Measurements from ENCODE around the gene PPP1R12C. TPM values are rescaled to one million over a fixed set of nuclear protein-coding genes. Genes with fewer than 3 reads are reported as not detected.

PPP1R12C gene
- total and polyA plus RNA-seq, 9 donors = 21.4 to 152 (median 110) TPM

DNA sequence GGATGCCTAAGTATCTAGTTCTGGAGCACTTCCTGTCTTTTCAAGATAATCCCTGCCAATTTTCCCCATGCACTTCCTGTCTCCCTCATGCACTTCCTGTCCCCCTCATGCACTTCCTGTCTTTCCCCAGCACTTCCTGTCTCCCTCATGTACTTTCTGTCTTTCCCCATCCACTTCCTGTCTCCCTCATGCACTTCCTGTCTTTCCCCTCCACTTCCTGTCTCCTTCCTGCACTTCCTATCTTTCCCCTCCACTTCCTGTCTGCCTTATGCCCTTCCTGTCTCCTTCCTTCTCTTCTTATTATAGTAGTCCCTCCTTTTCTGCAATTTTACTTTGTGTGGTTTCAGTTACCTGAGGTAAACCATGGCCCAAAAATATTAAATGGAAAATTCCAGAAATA is 34.6 kb upstream of the PPP1R12C start:
- TF ChIP-seq POLR2A (IDR thresholded peaks at IDR 0.05) = no peak
- no peak for DNase-seq
- Histone ChIP-seq H3K27ac (no peak overlapping the region), H3K9me3 (no peaks in the 10 kb centered on the region), H3K4me3 (no peak overlapping the region), H3K4me1 (ENCODE audit: insufficient read depth) (no peaks in the 10 kb centered on the region), H3K36me3 (no peaks in the 10 kb centered on the region), H3K27me3 (no peaks in the 10 kb centered on the region)
- intact Hi-C loops (cut with DNase I) = no loop called here

DNA sequence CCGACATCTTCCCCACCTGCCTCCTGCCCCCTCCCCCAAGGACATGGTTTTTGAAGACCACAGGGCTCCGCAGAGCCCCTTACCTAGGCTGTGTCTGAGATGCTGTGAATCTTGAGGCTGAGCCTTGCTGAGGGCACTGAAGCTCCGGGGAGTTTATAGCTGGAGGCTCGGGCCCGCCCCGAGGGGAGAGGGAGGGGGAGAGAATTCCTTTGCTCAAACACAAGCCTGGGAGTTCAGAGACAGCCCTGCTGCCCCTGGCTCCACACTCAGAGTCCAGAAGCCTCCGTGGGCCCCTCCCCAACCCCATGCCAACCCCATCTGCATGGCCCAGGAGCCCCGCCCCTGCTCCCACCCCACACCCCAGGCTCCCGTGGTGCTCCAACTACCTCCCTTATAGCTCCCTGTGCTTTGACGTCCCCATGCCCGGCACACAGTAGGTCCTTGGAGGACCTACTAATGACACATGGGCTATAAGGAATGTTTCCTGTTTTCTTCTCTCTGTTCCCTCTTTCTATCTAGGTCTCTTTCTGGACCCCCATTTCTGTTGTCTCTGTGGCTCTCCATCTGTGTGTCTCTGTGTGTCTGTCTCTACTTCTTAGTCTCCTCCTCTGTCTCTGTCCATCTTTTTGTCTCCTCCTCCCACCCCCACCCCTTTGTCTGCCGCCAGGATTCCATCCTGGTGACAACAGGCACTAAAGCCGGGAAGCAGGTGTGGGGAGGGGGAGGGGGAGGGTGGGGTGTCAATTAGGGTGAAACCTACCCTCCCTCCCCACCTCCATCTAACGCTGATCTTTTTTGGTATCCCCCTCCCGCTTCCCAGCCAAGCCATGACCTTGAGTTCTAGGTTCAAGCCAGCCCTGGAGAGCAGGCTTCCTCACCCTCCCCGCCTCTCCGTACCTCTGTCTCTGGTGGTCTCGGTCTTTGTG is 31.9 kb upstream of the PPP1R12C start, which contains the start of gene TNNT1:
TSS of gene TNNT1 (minus strand) at position 129 of the 926 bp plus-strand sequence. CDS start 2,049 bp downstream, outside the sequence.
- no peaks in the 10 kb centered on the region for H3K9me3 ChIP-seq
- WGBS, 3 donors = 4 to 8% (median 6%) methylated on average over 17 to 18 of the region's 18 CpGs
- no peaks in the 10 kb centered on the region for H3K4me1 ChIP-seq (ENCODE audit: insufficient read depth)
- H3K36me3 ChIP-seq = no peaks in the 10 kb centered on the region
- H3K4me3 ChIP-seq = no peak within 1 kb of the TSS
- intact Hi-C loops (cut with DNase I) = loop anchor here in 3 of 4 donors (10.0 kb wide), 2 partner anchors 225 to 355 kb away; partner anchors contain the start of genes IL11 (in 1 of the 3) and TMEM190 (in 1 of the 3)
- DNase-seq = no peak
- no peak within 1 kb of the TSS for H3K27ac ChIP-seq
- H3K27me3 ChIP-seq = peaks cover 3% of the 10 kb centered on the region
- TF ChIP-seq EP300 (IDR thresholded peaks at IDR 0.05) = no peak
- TF ChIP-seq POLR2A (IDR thresholded peaks at IDR 0.05) = no peak
- TF ChIP-seq, protein P1, sequence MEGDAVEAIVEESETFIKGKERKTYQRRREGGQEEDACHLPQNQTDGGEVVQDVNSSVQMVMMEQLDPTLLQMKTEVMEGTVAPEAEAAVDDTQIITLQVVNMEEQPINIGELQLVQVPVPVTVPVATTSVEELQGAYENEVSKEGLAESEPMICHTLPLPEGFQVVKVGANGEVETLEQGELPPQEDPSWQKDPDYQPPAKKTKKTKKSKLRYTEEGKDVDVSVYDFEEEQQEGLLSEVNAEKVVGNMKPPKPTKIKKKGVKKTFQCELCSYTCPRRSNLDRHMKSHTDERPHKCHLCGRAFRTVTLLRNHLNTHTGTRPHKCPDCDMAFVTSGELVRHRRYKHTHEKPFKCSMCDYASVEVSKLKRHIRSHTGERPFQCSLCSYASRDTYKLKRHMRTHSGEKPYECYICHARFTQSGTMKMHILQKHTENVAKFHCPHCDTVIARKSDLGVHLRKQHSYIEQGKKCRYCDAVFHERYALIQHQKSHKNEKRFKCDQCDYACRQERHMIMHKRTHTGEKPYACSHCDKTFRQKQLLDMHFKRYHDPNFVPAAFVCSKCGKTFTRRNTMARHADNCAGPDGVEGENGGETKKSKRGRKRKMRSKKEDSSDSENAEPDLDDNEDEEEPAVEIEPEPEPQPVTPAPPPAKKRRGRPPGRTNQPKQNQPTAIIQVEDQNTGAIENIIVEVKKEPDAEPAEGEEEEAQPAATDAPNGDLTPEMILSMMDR (IDR thresholded peaks at IDR 0.05) = no peak

DNA sequence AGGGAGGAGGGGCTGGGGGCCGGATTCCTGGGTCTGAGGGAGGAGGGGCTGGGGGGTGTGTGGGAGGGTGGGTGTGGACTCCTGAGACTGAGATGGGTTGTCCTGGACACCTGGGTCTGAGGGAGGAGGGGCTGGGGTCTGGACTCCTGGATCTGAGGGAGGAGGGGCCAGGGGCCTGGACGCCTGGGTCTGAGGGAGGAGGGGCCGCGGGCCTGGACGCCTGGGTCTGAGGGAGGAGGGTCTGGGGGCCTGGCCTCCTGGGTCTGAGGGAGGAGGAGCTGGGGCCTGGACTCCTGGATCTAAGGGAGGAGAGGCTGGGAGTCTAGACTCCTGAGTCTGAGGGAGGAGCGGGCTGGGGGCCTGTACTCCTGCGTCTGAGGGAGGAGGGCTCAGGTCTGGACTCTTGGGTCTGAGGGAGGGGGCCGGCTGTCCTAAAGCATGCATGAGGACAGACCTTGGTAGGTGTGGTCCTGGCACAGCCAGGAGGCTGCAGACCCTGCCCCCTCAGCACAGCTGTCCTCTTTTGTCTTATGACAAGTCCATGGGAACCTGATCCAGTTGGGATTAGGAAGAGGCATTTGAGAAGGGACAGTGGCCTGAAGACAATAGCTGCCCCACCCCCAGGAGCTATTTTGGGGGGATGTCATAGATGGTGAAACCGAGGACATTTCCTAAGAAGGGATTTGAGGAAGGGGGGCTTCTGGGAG is 30.3 kb upstream of the PPP1R12C start:
- Histone ChIP-seq H3K27ac (no peak overlapping the region), H3K27me3 (peaks cover 3% of the 10 kb centered on the region), H3K4me1 (ENCODE audit: insufficient read depth) (no peaks in the 10 kb centered on the region), H3K4me3 (no peak overlapping the region), H3K36me3 (no peaks in the 10 kb centered on the region), H3K9me3 (no peaks in the 10 kb centered on the region)
- WGBS, 3 donors = 10 to 18% (median 12%) methylated on average over 7 to 9 of the region's 9 CpGs
- no peak for DNase-seq
- intact Hi-C loops (cut with DNase I) = loop anchor here in 3 of 4 donors (10.0 kb wide), 2 partner anchors 227 to 357 kb away; partner anchors contain the start of genes IL11 (in 1 of the 3) and TMEM190 (in 1 of the 3)
- TF ChIP-seq, protein P1 (IDR thresholded peaks at IDR 0.05) = no peak
- TF ChIP-seq EP300 (IDR thresholded peaks at IDR 0.05) = no peak
- TF ChIP-seq POLR2A (IDR thresholded peaks at IDR 0.05) = no peak

DNA sequence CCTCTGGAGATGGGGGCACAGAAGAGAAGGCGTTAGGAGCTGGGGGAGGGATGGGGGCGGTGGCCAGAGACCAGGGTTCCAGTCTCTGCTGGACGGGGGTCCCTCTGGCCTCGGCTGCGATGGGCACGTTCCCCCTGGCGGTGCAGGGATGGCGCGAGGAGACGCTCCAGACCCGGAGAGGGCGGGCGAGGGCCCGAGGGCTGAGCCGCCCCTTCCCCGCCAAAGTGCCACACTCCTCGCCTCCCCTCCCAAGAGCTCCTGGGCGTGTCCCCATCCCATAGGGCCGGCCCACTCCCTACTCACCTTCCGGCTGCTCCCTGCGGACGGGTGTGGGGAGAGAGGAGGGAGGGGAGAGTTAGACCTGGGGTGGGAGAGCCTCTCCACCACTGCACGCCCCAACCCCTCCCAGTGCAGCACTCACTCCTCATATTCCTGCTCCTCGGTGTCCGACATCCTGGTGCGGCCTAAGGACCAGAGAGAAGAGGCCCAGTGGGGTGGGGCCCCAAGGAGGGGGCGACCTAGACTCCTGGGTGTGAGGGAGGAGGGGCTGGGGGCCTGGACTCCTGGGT is 29.4 kb upstream of the PPP1R12C start:
- intact Hi-C loops (cut with DNase I) = loop anchor here in 3 of 4 donors (10.0 kb wide), 2 partner anchors 228 to 358 kb away; partner anchors contain the start of genes IL11 (in 1 of the 3) and TMEM190 (in 1 of the 3)
- Histone ChIP-seq H3K36me3 (no peaks in the 10 kb centered on the region), H3K27me3 (peaks cover 5% of the 10 kb centered on the region), H3K27ac (no peak overlapping the region), H3K9me3 (no peaks in the 10 kb centered on the region), H3K4me3 (no peak overlapping the region), H3K4me1 (ENCODE audit: insufficient read depth) (no peaks in the 10 kb centered on the region)
- TF ChIP-seq, protein P1 (IDR thresholded peaks at IDR 0.05) = no peak
- TF ChIP-seq EP300 (IDR thresholded peaks at IDR 0.05) = no peak
- TF ChIP-seq POLR2A (IDR thresholded peaks at IDR 0.05) = no peak
- 0 to 2% (median 0%) methylated on average over 22 to 27 of the region's 27 CpGs for WGBS, 3 donors
- DNase-seq = no peak
